Measurements from ENCODE around the gene PIP4K2A.

DNA sequence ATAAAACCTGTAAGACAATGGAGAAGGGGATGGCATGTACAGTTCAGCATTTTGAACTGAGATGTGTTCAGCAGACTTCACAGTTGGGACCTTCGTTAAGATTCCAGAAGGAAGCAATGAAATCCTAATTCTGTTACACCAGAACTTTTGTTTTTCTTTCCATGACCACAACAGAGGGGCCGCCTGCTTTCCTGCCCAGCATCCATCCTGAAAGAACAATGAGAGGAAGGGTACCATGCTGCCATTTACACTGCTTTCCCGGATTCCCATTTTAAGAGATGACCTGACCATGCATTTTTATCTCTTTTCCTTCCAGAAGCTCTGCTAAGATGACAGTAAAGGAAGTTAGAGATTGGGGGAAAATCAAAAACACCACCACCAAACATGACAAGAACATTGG is 92.7 kb downstream of the PIP4K2A start:
- TF ChIP-seq CTCF (conservative IDR thresholded peaks at IDR 0.05; ENCODE audit: low read depth in 2 of 2) = no peak
- TF ChIP-seq EZH2 (IDR thresholded peaks at IDR 0.05; ENCODE audit: low read depth, unreplicated experiment) = no peak
- TF ChIP-seq ZNF331 (CRISPR knock-in tag; IDR thresholded peaks at IDR 0.05; ENCODE audit: low read depth) = no peak
